ENCODE measurements around the gene DNAL1. TPM values are rescaled to one million over a fixed set of nuclear protein-coding genes. Genes with fewer than 3 reads are reported as not detected.
"Not testable (repeated sequence)": the region's sequence is repeated elsewhere in the genome, so short reads cannot be mapped to it uniquely, and the experiment has no call there.

Gene DNAL1
- total and polyA plus RNA-seq, 8 donors: 14.6 to 19.5 (median 17.0) TPM

GRCh38 chr14:73637830-73638229 lies 7.0 kb upstream of the DNAL1 start:
- H3K27me3 ChIP-seq: peaks cover 0 to 19% of the 10 kb centered on the region in 2 donors
- no peak overlapping the region for H3K4me3 ChIP-seq
- TF ChIP-seq CTCF (IDR thresholded peaks at IDR 0.05): no peak
- peaks cover 5 to 15% of the 10 kb centered on the region in 2 donors for H3K4me1 ChIP-seq
- no peaks in the 10 kb centered on the region for H3K36me3 ChIP-seq
- H3K9me3 ChIP-seq: no peaks in the 10 kb centered on the region
- DNase-seq: no peak
- no peak for ATAC-seq
- H3K27ac ChIP-seq: no peak overlapping the region
- intact Hi-C loops (cut with DNase I): no loop called here

- Histone ChIP-seq H3K4me1 (peaks cover 7 to 12% of the 10 kb centered on the region in 2 donors), H3K27ac (no peak overlapping the region), H3K36me3 (no peaks in the 10 kb centered on the region), H3K9me3 (no peaks in the 10 kb centered on the region), H3K27me3 (no peaks in the 10 kb centered on the region), H3K4me3 (no peak overlapping the region)
- TF ChIP-seq CTCF (IDR thresholded peaks at IDR 0.05): no peak
- intact Hi-C loops (cut with DNase I): no loop called here
- no peak for DNase-seq
- ATAC-seq: no peak
Observed at GRCh38 chr14:73640796-73641365, 3.9 kb upstream of the DNAL1 start.

GRCh38 chr14:73645248-73645610 lies 443 bp downstream of the DNAL1 start:
- intact Hi-C loops (cut with DNase I): no loop called here
- no peak for ATAC-seq
- no peak for DNase-seq

DNA sequence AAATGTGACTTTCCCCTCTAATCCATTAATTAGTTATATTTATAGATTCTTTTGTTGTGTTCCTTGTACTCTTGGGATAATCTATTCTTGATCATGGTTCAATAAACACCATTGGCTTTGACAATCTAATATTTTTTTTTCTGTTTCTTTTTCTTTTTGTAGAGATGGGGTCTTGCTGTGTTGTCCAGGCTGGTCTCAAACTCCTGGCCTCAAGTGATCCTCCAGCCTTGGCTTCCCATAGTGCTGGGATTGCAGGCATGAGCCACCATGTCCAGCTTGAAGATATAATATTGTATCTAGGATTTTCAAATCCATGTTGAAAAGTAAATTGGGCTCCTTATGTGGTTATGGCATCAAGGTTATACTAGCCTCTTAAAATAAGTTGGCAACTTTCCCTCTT lies 6.2 kb downstream of the DNAL1 start:
- Histone ChIP-seq H3K4me3 (no peak overlapping the region), H3K27ac (no peak overlapping the region), H3K36me3 (peaks cover 0 to 12% of the 10 kb centered on the region in 2 donors), H3K4me1 (no peaks in the 10 kb centered on the region), H3K27me3 (no peaks in the 10 kb centered on the region), H3K9me3 (no peaks in the 10 kb centered on the region)
- DNase-seq (no peak), ATAC-seq (no peak)
- intact Hi-C loops (cut with DNase I): no loop called here
- TF ChIP-seq CTCF (IDR thresholded peaks at IDR 0.05): no peak

More at GRCh38 chr14:73645248-73645610, 443 bp downstream of the DNAL1 start:
- H3K27ac ChIP-seq: peak overlapping the region in 1 of 2 donors; percentile 81
- no peaks in the 10 kb centered on the region for H3K27me3 ChIP-seq
- H3K4me1 ChIP-seq: peaks cover 7 to 13% of the 10 kb centered on the region in 2 donors
- no peaks in the 10 kb centered on the region for H3K36me3 ChIP-seq
- no peaks in the 10 kb centered on the region for H3K9me3 ChIP-seq
- peak overlapping the region; percentile 81 to 84 for H3K4me3 ChIP-seq
- TF ChIP-seq CTCF (IDR thresholded peaks at IDR 0.05): no peak

GRCh38 chr14:73655851-73656250 lies 11.1 kb downstream of the DNAL1 start:
- Histone ChIP-seq H3K27me3 (no peaks in the 10 kb centered on the region), H3K4me3 (no peak overlapping the region), H3K4me1 (no peaks in the 10 kb centered on the region), H3K36me3 (peaks cover 0 to 20% of the 10 kb centered on the region in 2 donors), H3K27ac (no peak overlapping the region), H3K9me3 (no peaks in the 10 kb centered on the region)
- no peak for ATAC-seq
- intact Hi-C loops (cut with DNase I): no loop called here
- TF ChIP-seq CTCF (IDR thresholded peaks at IDR 0.05): no peak
- DNase-seq: no peak

GRCh38 chr14:73659202-73659601 lies 14.4 kb downstream of the DNAL1 start:
- H3K9me3 ChIP-seq; H3K4me1 ChIP-seq; H3K27me3 ChIP-seq; H3K4me3 ChIP-seq; H3K36me3 ChIP-seq; ATAC-seq; H3K27ac ChIP-seq; intact Hi-C loops (cut with DNase I); DNase-seq: not testable (repeated sequence)
